Neuronal stem cell (in vitro differentiated cells): Measurements from ENCODE around the gene SFXN5.
A peak's percentile ranks its signal among the peaks of the same experiment; 100 is the strongest.

ENCODE experiments used
- DNase-seq: peaks from one replicate; pipeline ENCODE4 v3.0.0-alpha.2; 2013; ENCODE audit warnings: low spot score
- H2AFZ ChIP-seq: one replicate; pipeline ENCODE4 v1.6.1; 2013; ENCODE audit warnings: mild to moderate bottlenecking, low read length, inconsistent platforms
- H2AK5ac ChIP-seq: 2 replicates; pipeline ENCODE4 v1.6.1; 2013; ENCODE audit warnings: low read depth, mild to moderate bottlenecking, inconsistent platforms, low read length, moderate library complexity, mixed read lengths
- H2BK120ac ChIP-seq: 2 replicates; pipeline ENCODE4 v1.6.1; 2013; ENCODE audit warnings: low read depth, mild to moderate bottlenecking, inconsistent platforms, low read length, moderate library complexity, mixed read lengths
- H2BK12ac ChIP-seq: one replicate; pipeline ENCODE4 v1.6.1; 2013; ENCODE audit warnings: low read length, inconsistent platforms
- H2BK15ac ChIP-seq: 2 replicates; pipeline ENCODE4 v1.6.1; 2013; ENCODE audit warnings: mild to moderate bottlenecking, low read length, inconsistent platforms, mixed read lengths
- H2BK5ac ChIP-seq: one replicate; pipeline ENCODE4 v1.6.1; 2013; ENCODE audit warnings: inconsistent platforms, mild to moderate bottlenecking, low read length, moderate library complexity
- H3K14ac ChIP-seq: one replicate; pipeline ENCODE4 v1.6.1; 2013; ENCODE audit warnings: low read length, inconsistent platforms
- H3K18ac ChIP-seq: 2 replicates; pipeline ENCODE4 v1.6.1; 2013; ENCODE audit warnings: low read length, inconsistent platforms
- H3K23ac ChIP-seq: 2 replicates; pipeline ENCODE4 v1.6.1; 2013; ENCODE audit warnings: low read depth, mild to moderate bottlenecking, mixed read lengths, low read length, inconsistent platforms; ENCODE audit not compliant: poor library complexity
- H3K27ac ChIP-seq: replicated peaks from 3 replicates; pipeline ENCODE4 v1.5.1; 2013; ENCODE audit warnings: low read length, inconsistent platforms
- H3K27me3 ChIP-seq, 3 experiments: 2 replicates each; pipeline ENCODE4 v1.6.1; 2013; ENCODE audit warnings: low read length in 3 of 3, mild to moderate bottlenecking in 2 of 3, inconsistent platforms in 1 of 3, low read depth in 1 of 3, mixed read lengths in 1 of 3, moderate library complexity in 1 of 3; ENCODE audit not compliant: control insufficient read depth in 3 of 3, insufficient read depth in 3 of 3
- H3K36me3 ChIP-seq, 2 donors: replicated peaks in 1 of 2; 2 replicates each; pipeline ENCODE4 v1.6.1; 2013; ENCODE audit warnings: low read length in 2 of 2; ENCODE audit not compliant: control insufficient read depth in 2 of 2, insufficient read depth in 2 of 2
- H3K4ac ChIP-seq: 2 replicates; pipeline ENCODE4 v1.6.1; 2013; ENCODE audit warnings: inconsistent platforms, mild to moderate bottlenecking, low read length, moderate library complexity
- H3K4me1 ChIP-seq, 2 donors: 1 replicate in 1 of 2; 2 replicates in 1 of 2; pipeline ENCODE4 v1.6.1; 2013; ENCODE audit warnings: low read length in 2 of 2, low read depth in 1 of 2; ENCODE audit not compliant: control insufficient read depth in 2 of 2, insufficient read depth in 1 of 2
- H3K4me2 ChIP-seq: one replicate; pipeline ENCODE4 v1.6.1; 2013; ENCODE audit warnings: mild to moderate bottlenecking, low read length, inconsistent platforms; ENCODE audit not compliant: insufficient read depth, poor library complexity, severe bottlenecking
- H3K4me3 ChIP-seq, 2 donors: 2 replicates each; pipeline ENCODE4 v1.5.1; 2013; ENCODE audit warnings: low read length in 2 of 2, mild to moderate bottlenecking in 2 of 2, inconsistent platforms in 1 of 2, moderate library complexity in 1 of 2
- H3K79me1 ChIP-seq: one replicate; pipeline ENCODE4 v1.6.1; 2013; ENCODE audit warnings: low read depth, mild to moderate bottlenecking, inconsistent platforms, low read length, moderate library complexity
- H3K9ac ChIP-seq: one replicate; pipeline ENCODE4 v1.6.1; 2013; ENCODE audit warnings: mild to moderate bottlenecking, low read depth, low read length, inconsistent platforms; ENCODE audit not compliant: poor library complexity
- H3K9me3 ChIP-seq, 2 donors: replicated peaks in 1 of 2; 2 replicates each; pipeline versions ENCODE3 to v1.6.1; 2013; ENCODE audit warnings: low read length in 2 of 2, mild to moderate bottlenecking in 2 of 2, inconsistent platforms in 1 of 2, low read depth in 1 of 2, mixed read lengths in 1 of 2, moderate library complexity in 1 of 2; ENCODE audit not compliant: control insufficient read depth in 2 of 2, insufficient read depth in 1 of 2
- H4K8ac ChIP-seq: one replicate; pipeline ENCODE4 v1.6.1; 2013; ENCODE audit warnings: low read depth, mild to moderate bottlenecking, inconsistent platforms, low read length, moderate library complexity
- H4K91ac ChIP-seq: one replicate; pipeline ENCODE4 v1.6.1; 2013; ENCODE audit warnings: low read length, low read depth, mild to moderate bottlenecking, inconsistent platforms; ENCODE audit not compliant: poor library complexity
- WGBS, 2 donors: extraction: QIAGEN DNeasy Blood & Tissue Kit; methylation state at CpG; one replicate each; pipeline ENCODE4 v1.1.7; 2013; ENCODE audit warnings: missing lambda C conversion rate in 2 of 2, mixed read lengths in 1 of 2; ENCODE audit not compliant: insufficient read length in 2 of 2, insufficient replicate concordance in 1 of 2; ENCODE audit errors: extremely low coverage in 2 of 2; 5-methylcytosine and 5-hydroxymethylcytosine counted together

The SFXN5 gene

DNA sequence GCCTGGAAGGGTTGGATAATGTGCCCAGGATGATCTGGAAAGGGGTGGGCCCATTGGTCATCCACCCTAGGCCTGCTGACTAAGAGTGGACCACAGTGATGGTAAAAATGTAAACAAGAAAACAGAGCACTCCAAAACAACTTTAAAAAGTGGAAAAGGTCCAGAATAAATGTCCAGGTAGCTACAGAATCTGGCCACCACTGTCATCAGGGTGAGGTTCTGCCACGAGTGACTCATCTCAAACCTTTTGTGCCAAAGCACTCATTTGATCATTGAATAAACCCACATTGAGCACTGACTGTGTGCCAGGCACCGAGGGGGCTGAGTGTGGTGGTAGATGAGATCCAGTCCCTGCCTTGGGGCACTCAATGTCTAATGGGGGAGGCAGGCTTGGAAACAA lies 89.3 kb downstream of the SFXN5 start:
- H2AFZ ChIP-seq = no peak overlapping the region

DNA sequence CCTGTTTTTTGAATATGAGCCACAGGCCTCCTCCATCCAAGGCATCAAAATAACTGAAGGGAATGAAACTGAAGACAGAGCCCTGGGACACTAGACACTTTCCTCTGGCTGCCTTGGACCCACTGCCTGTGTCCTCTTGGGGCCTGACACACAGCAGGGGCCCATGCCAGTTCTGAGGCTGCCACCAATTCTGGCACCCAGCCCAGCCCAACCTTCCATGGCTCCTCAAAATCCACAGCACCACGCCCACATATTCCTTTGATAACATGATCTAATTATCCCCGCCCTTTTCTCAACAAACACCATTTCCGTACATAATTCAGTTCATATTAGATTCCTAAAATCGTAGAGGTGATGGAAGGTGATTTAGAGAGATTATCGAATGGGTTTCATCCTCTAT lies 90.0 kb downstream of the SFXN5 start:
- Histone ChIP-seq H3K4ac (no peak overlapping the region), H3K27ac (no peak overlapping the region), H3K4me3 (no peak overlapping the region), H3K4me1 (peaks cover 0 to 10% of the 10 kb centered on the region in 2 donors), H3K9ac (no peak overlapping the region), H2BK120ac (no peak overlapping the region), H2BK12ac (no peak overlapping the region), H2AFZ (no peak overlapping the region), H3K36me3 (peaks cover 0 to 3% of the 10 kb centered on the region in 2 donors), H4K91ac (no peak overlapping the region), H3K9me3 (no peaks in the 10 kb centered on the region), H3K14ac (no peak overlapping the region), H2AK5ac (no peak overlapping the region), H2BK15ac (no peak overlapping the region), H3K79me1 (no peaks in the 10 kb centered on the region), H3K27me3 (no peaks in the 10 kb centered on the region), H3K23ac (no peak overlapping the region), H4K8ac (no peak overlapping the region), H2BK5ac (no peak overlapping the region), H3K18ac (no peak overlapping the region), H3K4me2 (no peak overlapping the region)
- 100% methylated on average over 3 of the region's 5 CpGs; no CpG with 5 or more reads in 1 of the 2 donors for WGBS, 2 donors
- DNase-seq = no peak

More for the DNA sequence above, 89.3 kb downstream of the SFXN5 start:
- Histone ChIP-seq H3K4me2 (no peak overlapping the region), H2BK5ac (peak overlapping the region; percentile 58), H3K18ac (no peak overlapping the region), H2BK12ac (no peak overlapping the region), H2AK5ac (peak overlapping the region; percentile 37), H4K8ac (no peak overlapping the region), H3K23ac (no peak overlapping the region), H3K4ac (no peak overlapping the region), H3K4me1 (peaks cover 0 to 10% of the 10 kb centered on the region in 2 donors), H2BK120ac (peak overlapping the region; percentile 55), H3K27ac (no peak overlapping the region), H3K36me3 (peaks cover 0 to 3% of the 10 kb centered on the region in 2 donors), H3K79me1 (no peaks in the 10 kb centered on the region), H3K4me3 (no peak overlapping the region), H3K14ac (no peak overlapping the region), H3K27me3 (no peaks in the 10 kb centered on the region), H3K9ac (no peak overlapping the region), H4K91ac (no peak overlapping the region), H3K9me3 (no peaks in the 10 kb centered on the region), H2BK15ac (no peak overlapping the region)
- WGBS, 2 donors = no CpG with 5 or more reads among the region's 2 CpGs
- DNase-seq = no peak

DNA sequence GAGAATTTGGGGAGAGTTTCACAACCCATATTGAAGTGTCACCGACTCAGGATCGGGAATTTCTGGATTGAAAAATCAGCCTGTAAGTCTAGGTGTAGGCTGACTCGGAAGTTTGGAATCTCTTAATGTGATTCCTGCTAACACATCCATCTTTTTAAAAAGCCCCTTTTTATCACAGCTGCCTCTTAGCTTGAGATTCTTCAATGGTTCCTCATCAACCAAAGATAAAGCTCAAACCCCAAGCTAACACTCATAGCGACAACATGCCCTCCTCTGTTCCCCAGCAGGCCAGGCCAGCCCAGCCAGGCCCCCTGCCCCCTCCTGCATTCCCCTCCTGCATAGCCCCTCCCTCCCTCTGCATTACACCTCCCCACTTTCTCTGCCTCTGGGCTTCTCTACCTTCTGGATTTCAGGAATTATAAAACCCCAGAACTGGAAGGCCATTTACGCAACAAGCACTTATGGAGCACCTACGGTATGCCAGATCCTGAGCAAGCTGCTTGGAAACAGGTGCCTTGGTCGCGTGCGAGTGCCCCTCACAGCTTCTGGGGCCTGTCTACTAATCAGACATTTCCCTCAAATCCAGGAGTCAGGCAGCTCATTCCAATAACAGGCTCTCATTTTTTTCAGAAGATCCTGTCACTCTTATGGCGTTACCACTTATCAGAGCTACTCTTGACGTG lies 90.8 kb downstream of the SFXN5 start:
- no peaks in the 10 kb centered on the region for H3K27me3 ChIP-seq
- no peaks in the 10 kb centered on the region for H3K36me3 ChIP-seq
- no peak overlapping the region for H2AFZ ChIP-seq
- no peaks in the 10 kb centered on the region for H3K9me3 ChIP-seq
- H3K27ac ChIP-seq = no peak overlapping the region
- no CpG with 5 or more reads among the region's 11 CpGs for WGBS, 2 donors
- no peak overlapping the region for H2BK12ac ChIP-seq
- peaks cover 0 to 4% of the 10 kb centered on the region in 2 donors for H3K4me1 ChIP-seq
- no peak overlapping the region for H3K4me3 ChIP-seq
- H3K23ac ChIP-seq = no peak overlapping the region
- no peak overlapping the region for H2BK5ac ChIP-seq
- H2BK15ac ChIP-seq = no peak overlapping the region
- no peak overlapping the region for H3K18ac ChIP-seq
- DNase-seq = no peak
- H3K4ac ChIP-seq = no peak overlapping the region
- no peak overlapping the region for H3K14ac ChIP-seq
- no peak overlapping the region for H2BK120ac ChIP-seq
- H3K9ac ChIP-seq = no peak overlapping the region
- no peak overlapping the region for H4K91ac ChIP-seq
- no peaks in the 10 kb centered on the region for H3K79me1 ChIP-seq
- no peak overlapping the region for H2AK5ac ChIP-seq
- no peak overlapping the region for H3K4me2 ChIP-seq
- H4K8ac ChIP-seq = no peak overlapping the region

DNA sequence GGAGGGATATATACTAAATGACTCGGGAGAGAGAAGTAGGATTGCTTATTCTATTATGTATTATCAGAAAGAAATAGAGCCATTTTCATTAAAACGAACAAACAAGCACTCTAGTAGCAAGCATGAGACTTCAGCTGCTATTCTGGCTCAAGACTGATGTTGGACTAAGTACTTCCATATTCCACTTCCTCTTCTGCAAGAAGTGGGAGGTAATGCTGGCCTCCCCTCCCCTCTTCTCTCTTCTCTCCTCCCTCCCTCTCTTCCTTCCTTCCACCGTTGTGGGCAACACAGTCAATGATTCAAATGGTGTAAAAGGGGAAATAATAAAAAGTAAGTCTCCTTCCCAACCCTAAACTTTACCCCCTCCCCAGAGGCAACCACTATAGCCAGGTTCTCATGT lies 91.6 kb downstream of the SFXN5 start:
- Histone ChIP-seq H2AFZ (no peak overlapping the region), H4K91ac (no peak overlapping the region), H3K14ac (no peak overlapping the region), H3K9me3 (no peaks in the 10 kb centered on the region), H2BK5ac (no peak overlapping the region), H3K27ac (no peak overlapping the region), H2BK15ac (no peak overlapping the region), H2BK12ac (no peak overlapping the region), H2BK120ac (no peak overlapping the region), H3K9ac (no peak overlapping the region), H3K27me3 (no peaks in the 10 kb centered on the region), H3K36me3 (no peaks in the 10 kb centered on the region), H3K4ac (no peak overlapping the region), H3K4me3 (no peak overlapping the region), H2AK5ac (no peak overlapping the region), H3K18ac (no peak overlapping the region), H3K23ac (no peak overlapping the region), H3K4me1 (no peaks in the 10 kb centered on the region), H4K8ac (no peak overlapping the region), H3K4me2 (no peak overlapping the region), H3K79me1 (no peaks in the 10 kb centered on the region)
- WGBS, 2 donors = no CpG with 5 or more reads among the region's 3 CpGs
- DNase-seq = no peak
